NB4 (cell line): ENCODE measurements around the gene CLASP2.

Experiments
- CTCF ChIP-seq: IDR thresholded peaks from one replicate; pipeline ENCODE4 v1.5.1; 2012; ENCODE audit warnings: low read depth, low read length
- MAX ChIP-seq: IDR thresholded peaks from 2 replicates; pipeline ENCODE4 v1.6.1; 2011; ENCODE audit warnings: low read depth, low read length
- POLR2A ChIP-seq: IDR thresholded peaks from 2 replicates; pipeline ENCODE4 v1.6.1; 2011; ENCODE audit warnings: mild to moderate bottlenecking; ENCODE audit not compliant: insufficient read length; ENCODE audit errors: extremely low read depth

GRCh38 chr3:33749546-33750210 is 31.6 kb upstream of the CLASP2 start:
- no peak for TF ChIP-seq CTCF
- no peak for TF ChIP-seq POLR2A
- no peak for TF ChIP-seq MAX
